Hepatocyte (in vitro differentiated cells): ENCODE results near the gene HOXA5.

Experiments used
- EZH2phosphoT487 ChIP-seq: fragments of 200-600 bp; sonication (generic); IDR thresholded peaks from one replicate; pipeline ENCODE4 v1.6.1; 2018; ENCODE audit warnings: antibody characterized with exemption, mild to moderate bottlenecking, low read depth, moderate library complexity; ENCODE audit not compliant: unreplicated experiment, severe bottlenecking
- TF ChIP-seq, protein P1 (sequence below): fragments of 200-600 bp; sonication (generic); IDR thresholded peaks from 2 replicates; pipeline ENCODE4 v1.5.1; 2016; ENCODE audit warnings: antibody characterized with exemption, mild to moderate bottlenecking; ENCODE audit not compliant: poor library complexity

DNA sequence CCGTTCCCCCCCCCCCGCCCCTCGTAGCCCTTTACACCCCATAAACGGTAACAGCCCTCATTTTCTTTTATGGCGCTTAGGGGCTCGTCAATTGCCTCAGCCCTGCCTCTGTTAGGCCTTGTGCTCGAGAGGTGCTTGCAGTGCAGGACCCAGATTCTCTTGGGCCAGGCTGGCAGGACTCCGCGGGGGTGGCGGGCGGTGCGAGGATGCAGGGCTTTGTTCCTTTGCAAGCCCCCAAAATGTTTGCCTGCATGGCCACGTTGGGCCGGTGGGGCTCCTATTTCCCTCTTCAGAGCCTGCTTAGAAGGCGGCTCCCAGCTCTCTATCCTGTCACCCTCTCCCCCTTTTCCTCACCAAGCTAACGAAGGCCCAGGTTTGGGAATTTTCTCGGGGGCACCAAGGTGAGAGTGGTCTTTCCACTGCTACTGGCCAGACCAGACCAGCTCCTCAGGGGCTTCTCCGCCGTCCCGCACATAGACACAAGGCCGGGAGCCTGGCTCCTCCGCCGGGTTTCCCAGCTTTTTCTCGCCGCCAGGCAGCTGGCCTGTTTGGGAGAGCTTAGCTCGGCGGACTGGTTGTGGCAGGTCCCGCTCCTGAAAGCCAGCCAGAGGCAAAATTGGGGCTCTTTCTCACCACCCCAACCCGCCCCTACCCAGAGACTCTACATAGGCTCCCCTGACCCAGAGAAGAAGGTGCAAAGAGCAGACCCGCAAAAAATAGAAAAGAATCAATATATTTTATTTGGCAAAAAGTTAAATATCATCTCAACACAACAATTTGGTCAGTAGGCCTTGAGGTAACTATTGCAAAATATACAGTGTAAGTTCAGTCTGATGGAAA, 18.5 kb upstream of the HOXA5 start:
- TF ChIP-seq EZH2phosphoT487, result no peak
- TF ChIP-seq, protein P1, sequence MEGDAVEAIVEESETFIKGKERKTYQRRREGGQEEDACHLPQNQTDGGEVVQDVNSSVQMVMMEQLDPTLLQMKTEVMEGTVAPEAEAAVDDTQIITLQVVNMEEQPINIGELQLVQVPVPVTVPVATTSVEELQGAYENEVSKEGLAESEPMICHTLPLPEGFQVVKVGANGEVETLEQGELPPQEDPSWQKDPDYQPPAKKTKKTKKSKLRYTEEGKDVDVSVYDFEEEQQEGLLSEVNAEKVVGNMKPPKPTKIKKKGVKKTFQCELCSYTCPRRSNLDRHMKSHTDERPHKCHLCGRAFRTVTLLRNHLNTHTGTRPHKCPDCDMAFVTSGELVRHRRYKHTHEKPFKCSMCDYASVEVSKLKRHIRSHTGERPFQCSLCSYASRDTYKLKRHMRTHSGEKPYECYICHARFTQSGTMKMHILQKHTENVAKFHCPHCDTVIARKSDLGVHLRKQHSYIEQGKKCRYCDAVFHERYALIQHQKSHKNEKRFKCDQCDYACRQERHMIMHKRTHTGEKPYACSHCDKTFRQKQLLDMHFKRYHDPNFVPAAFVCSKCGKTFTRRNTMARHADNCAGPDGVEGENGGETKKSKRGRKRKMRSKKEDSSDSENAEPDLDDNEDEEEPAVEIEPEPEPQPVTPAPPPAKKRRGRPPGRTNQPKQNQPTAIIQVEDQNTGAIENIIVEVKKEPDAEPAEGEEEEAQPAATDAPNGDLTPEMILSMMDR, result no peak
